Activated CD8-positive, alpha-beta memory T cell treated with anti-CD3 and anti-CD28 coated beads, Interleukin-2, amount 50 U/mL, for 24 hours (primary cell): ENCODE results near the gene PCDHGB1.
"Not testable (repeated sequence)": the region's sequence is repeated elsewhere in the genome, so short reads cannot be mapped to it uniquely, and the experiment has no call there.

Source experiments
- DNase-seq: peaks from one replicate; pipeline ENCODE4 v3.0.0-alpha.2; 2020; ENCODE audit errors: extremely low read depth

PCDHGB1 gene

DNA sequence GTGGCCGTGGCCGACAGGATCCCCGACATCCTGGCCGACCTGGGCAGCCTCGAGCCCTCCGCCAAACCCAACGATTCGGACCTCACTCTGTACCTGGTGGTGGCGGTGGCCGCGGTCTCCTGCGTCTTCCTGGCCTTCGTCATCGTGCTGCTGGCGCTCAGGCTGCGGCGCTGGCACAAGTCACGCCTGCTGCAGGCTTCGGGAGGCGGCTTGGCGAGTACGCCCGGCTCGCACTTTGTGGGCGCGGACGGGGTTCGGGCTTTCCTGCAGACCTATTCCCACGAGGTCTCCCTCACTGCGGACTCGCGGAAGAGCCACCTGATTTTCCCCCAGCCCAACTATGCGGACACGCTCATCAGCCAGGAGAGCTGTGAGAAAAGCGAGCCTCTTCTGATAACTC, 3.9 kb upstream of the PCDHGB1 start:
- DNase-seq, result not testable (repeated sequence)

DNA sequence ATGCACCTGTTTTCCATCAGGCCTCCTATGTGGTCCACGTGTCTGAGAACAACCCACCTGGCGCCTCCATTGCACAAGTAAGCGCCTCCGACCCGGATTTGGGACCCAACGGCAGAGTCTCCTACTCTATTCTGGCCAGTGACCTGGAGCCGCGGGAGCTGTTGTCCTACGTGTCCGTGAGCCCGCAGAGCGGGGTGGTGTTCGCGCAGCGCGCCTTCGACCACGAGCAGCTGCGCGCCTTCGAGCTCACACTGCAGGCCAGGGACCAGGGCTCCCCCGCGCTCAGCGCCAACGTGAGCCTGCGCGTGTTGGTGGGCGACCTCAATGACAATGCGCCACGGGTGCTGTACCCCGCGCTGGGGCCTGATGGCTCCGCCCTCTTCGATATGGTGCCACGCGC, 1.7 kb downstream of the PCDHGB1 start:
- no peak for DNase-seq

DNA sequence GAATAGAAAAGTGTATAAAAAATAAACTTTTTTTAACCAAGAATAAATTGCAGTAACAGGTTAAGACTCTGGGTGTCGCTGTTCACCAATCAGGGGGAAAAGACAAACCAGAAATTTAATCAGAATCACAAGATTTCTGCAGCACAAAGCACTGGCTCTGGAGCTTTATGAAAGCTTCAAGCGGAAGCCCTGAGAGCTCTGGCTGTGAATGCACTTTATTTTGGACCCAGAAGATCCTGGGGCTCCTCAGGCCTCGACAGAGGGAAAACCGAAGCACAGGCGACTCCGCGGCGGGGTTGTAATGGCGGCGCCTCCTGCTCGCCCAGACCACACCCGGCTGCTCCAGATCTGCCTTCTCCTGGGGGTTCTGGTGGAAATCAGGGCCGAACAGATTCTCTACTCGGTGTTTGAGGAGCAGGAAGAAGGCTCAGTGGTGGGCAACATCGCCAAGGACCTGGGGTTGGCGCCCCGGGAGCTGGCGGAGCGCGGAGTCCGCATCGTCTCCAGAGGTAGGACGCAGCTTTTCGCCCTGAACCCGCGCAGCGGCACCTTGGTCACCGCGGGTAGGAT, 5.1 kb downstream of the PCDHGB1 start, which contains the start of gene PCDHGA4:
Gene PCDHGA4 (plus strand): TSS at position 122 of the 570 bp plus-strand sequence. CDS start 87 bp downstream, at position 209.
- no peak for DNase-seq

DNA sequence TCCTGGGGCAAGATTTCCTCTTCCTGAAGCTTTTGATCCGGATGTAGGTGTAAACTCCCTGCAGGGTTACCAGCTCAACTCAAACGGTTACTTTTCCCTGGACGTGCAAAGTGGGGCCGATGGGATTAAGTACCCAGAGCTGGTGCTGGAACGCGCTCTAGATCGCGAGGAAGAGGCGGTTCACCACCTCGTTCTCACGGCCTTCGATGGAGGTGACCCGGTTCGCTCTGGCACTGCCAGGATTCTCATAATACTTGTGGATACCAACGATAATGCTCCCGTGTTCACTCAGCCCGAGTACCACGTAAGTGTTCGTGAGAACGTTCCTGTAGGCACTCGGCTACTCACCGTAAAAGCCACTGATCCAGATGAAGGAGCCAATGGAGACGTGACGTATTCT, 5.7 kb downstream of the PCDHGB1 start:
- no peak for DNase-seq

DNA sequence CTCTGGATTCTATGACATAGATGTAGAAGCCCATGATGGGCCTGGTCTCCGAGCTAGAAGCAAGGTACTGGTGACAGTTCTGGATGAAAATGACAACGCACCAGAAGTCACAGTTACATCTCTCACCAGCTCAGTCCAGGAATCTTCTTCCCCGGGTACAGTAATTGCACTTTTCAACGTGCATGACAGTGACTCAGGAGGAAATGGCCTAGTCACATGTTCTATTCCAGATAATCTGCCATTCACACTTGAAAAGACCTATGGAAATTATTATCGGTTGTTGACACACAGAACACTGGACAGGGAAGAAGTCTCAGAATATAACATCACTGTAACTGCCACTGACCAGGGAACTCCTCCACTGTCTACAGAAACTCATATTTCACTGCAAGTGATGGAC, 6.2 kb downstream of the PCDHGB1 start:
- DNase-seq, result no peak

DNA sequence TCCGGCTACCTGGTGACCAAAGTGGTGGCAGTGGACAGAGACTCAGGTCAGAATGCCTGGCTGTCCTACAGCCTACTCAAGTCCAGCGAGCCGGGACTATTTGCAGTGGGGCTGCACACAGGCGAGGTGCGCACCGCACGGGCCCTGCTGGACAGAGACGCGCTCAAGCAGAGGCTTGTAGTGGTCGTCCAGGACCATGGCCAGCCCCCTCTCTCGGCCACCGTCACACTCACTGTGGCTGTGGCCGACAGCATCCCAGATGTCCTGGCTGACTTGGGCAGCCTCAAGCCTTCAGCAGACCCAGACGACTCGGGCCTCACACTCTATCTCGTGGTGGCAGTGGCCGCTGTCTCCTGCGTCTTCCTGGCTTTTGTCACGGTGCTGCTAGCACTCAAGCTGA, 7.1 kb downstream of the PCDHGB1 start:
- DNase-seq, result no peak

DNA sequence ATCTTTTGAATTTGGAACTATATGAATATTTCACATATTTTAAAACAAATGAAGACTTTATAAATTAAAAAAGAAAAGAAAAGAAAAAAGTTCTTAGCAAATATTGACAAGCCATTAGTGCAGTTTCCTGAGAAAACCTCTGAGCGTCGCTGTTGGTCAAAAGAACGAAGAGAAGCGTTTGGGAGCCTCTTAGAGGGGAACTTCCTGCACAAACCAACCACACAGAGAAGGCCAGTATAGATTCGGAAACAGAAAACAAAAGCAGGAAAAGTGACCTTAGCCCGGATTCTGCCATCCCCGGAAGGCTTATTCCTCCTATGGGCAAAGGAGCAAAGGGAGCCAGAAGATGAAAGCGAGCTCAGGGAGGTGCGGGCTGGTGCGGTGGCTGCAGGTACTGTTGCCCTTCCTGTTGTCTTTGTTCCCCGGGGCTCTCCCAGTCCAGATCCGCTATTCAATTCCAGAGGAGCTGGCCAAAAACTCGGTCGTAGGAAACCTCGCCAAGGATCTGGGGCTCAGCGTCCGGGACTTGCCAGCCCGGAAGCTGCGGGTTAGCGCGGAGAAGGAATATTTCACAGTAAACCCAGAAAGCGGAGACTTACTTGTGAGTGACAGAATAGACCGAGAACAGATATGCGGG, 10.0 kb downstream of the PCDHGB1 start, which contains the start of gene PCDHGB2:
Gene PCDHGB2 (plus strand): TSS at position 205 of the 637 bp plus-strand sequence. CDS start 142 bp downstream, at position 347.
- no peak for DNase-seq

DNA sequence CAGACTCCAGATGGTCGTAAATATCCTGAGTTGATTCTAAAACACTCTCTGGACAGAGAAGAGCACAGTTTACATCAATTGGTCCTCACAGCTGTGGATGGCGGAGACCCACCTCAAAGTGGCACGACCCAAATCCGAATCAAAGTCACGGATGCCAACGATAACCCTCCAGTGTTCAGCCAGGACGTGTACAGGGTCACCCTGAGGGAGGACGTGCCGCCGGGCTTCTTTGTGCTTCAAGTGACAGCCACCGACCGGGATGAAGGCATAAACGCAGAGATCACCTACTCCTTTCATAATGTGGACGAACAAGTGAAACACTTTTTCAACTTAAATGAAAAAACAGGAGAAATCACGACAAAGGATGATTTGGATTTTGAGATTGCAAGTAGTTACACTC, 10.8 kb downstream of the PCDHGB1 start:
- DNase-seq, result no peak

DNA sequence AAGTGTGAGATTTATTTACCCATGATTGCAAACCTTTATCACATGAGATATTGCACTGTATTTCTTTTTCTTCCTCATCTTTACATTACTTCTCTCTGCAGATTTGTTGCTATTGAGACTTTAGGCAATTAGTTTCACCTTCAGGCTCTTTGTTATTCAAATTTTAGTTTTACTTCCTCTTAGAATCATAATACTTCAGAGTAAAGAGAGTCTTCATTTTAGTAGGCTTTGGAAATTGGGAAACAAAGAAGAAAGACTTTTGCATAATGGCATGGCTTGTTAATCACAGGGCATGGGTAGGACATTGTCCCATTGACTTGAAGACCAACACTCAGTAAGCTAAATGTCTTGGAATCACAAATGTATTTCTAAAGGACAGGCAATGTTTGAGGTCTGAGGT, 12.8 kb downstream of the PCDHGB1 start:
- DNase-seq, result no peak

DNA sequence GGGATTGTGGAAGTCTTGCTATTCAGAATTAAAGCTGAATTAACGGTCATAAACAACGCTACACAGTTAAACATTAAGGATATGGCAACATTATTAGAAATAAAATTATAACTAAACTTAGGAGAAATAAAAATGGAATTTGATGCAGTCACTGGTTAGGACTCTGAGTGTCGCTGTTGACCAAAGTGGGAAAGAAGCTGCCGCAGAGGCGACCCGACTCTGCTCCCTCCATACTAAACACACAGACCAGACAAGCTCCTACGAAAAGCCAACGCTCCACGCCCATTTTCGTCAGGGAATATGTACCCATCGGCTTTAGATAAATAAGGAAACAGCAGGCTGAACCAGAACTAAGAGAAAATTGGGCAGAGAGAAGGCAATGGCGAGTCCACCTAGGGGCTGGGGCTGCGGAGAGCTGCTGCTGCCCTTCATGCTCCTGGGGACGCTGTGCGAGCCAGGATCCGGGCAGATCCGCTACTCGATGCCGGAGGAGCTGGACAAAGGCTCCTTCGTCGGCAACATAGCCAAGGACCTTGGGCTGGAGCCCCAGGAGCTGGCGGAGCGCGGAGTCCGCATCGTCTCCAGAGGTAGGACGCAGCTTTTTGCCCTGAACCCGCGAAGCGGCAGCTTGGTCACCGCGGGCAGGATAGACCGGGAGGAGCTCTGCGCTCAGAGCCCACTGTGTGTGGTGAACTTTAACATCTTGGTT, 14.2 kb downstream of the PCDHGB1 start, which contains the start of gene PCDHGA5:
Gene PCDHGA5 (plus strand): TSS at position 211 of the 709 bp plus-strand sequence. CDS start 169 bp downstream, at position 380.
- DNase-seq, result no peak

DNA sequence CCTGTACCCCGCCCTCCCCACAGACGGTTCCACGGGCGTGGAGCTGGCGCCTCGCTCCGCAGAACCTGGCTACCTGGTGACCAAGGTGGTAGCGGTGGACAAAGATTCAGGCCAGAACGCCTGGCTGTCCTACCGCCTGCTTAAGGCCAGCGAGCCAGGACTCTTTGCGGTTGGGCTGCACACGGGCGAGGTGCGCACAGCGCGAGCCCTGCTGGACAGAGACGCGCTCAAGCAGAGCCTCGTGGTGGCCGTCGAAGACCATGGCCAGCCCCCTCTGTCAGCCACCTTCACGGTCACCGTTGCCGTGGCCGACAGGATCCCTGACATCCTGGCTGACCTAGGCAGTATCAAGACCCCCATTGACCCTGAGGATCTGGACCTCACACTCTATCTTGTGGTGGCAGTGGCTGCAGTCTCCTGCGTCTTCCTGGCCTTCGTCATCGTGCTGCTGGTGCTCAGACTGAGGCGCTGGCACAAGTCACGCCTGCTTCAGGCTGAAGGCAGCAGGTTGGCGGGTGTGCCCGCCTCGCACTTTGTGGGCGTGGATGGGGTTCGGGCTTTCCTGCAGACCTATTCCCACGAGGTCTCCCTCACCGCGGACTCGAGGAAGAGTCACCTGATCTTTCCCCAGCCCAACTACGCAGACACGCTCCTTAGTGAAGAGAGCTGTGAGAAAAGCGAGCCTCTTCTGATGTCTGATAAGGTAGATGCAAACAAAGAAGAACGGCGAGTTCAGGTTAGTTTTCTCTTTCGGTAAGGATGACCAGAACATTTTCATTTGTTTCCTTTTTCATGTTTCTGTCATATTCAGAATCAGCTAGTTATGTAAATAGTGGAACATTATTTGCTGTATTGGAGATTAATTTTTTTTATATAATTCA, 16.4 kb downstream of the PCDHGB1 start:
- no peak for DNase-seq

DNA sequence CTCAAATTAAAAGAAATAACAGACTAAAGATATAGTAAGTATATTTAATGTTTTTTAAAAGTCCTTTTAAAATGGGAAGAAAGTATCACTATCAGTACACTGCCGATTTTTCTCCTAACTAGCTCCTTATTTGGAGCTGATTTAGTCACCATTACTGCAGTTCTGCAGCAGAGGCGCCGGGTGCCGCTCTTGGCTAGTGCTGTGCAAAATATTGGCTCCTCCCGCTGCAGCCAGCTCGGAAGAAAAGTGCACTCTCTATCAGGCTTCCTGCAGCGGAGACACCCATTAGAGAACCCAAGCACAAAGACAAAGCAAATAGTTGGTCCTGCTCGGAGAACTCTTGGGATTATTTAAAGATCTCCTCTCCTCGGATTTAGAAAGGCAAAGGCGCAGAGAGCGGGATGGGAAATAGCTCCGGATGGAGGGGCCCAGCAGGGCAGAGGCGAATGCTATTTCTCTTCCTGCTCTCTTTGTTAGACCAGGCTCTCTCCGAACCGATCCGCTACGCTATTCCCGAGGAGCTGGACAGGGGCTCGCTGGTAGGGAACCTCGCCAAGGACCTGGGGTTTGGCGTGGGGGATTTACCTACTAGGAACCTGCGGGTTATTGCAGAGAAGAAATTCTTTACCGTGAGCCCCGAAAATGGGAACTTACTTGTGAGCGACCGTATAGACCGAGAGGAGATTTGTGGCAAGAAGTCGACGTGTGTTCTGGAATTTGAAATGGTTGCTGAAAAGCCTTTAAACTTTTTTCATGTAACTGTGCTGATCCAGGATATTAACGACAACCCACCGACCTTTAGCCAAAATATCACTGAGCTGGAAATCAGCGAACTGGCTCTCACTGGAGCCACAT, 20.3 kb downstream of the PCDHGB1 start, which contains the start of gene PCDHGB3:
Gene PCDHGB3 (plus strand): TSS at position 249 of the 855 bp plus-strand sequence. CDS start 153 bp downstream, at position 402.
- no peak for DNase-seq

DNA sequence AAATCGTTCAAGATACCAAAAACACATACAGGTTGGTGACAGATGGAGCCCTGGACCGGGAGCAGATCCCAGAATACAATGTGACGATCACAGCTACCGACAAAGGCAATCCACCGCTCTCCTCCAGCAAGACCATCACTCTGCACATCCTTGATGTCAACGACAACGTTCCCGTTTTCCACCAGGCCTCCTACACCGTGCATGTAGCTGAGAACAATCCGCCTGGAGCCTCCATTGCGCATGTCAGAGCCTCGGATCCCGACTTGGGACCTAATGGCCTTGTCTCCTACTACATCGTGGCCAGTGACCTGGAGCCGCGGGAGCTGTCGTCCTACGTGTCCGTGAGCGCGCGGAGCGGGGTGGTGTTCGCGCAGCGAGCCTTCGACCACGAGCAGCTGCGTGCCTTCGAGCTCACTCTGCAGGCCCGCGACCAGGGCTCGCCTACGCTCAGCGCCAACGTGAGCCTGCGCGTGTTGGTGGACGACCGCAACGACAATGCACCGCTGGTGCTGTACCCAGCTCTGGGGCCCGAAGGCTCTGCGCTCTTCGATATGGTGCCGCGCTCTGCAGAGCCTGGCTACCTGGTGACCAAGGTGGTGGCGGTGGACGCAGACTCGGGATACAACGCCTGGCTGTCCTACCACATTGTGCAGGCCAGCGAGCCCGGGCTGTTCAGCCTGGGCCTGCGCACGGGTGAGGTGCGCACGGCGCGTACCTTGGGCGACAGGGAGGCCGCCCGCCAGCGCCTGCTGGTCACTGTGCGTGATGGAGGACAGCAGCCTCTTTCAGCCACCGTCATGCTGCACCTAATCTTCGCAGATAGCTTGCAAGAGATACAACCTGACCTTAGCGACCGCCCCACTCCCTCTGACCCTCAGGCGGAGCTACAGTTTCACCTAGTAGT, 21.9 kb downstream of the PCDHGB1 start:
- no peak for DNase-seq

DNA sequence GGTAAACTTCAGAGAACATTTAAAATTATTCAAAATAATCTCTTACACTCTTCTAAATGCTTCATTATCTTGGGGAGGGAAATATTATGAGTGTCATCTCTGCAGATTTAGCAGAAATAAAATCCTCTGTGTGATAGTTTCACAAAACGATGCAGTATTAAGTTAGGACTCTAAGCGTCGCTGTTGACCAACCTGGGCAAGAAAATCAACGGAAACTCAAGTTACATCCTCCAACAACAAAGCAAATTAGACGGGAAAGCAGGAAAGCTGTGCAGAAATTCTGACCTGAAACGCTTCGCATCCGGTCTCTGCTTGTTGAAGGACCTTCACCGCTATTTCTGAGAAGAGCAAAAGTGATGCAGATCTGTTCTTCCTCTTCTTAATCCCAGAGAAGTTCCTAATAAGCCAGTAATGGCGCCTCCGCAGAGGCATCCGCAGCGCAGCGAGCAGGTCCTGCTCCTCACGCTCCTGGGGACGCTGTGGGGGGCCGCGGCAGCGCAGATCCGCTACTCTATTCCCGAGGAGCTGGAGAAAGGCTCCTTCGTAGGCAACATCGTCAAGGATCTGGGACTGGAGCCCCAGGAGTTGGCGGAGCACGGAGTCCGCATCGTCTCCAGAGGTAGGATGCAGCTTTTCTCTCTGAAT, 23.9 kb downstream of the PCDHGB1 start, which contains the start of gene PCDHGA6:
Gene PCDHGA6 (plus strand): TSS at position 219 of the 645 bp plus-strand sequence. CDS start 193 bp downstream, at position 412.
- no peak for DNase-seq

DNA sequence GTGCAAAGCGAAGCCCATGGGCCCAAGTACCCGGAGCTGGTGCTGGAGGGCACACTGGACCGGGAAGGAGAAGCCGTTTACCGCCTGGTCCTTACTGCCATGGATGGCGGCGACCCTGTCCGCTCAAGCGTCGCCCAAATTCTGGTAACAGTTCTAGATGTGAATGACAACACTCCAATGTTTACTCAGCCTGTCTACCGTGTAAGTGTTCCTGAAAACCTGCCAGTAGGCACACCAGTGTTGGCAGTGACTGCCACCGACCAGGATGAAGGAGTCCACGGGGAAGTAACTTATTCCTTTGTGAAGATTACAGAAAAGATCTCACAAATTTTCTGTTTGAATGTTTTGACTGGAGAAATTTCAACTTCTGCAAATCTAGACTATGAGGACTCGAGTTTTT, 24.7 kb downstream of the PCDHGB1 start:
- DNase-seq, result no peak

DNA sequence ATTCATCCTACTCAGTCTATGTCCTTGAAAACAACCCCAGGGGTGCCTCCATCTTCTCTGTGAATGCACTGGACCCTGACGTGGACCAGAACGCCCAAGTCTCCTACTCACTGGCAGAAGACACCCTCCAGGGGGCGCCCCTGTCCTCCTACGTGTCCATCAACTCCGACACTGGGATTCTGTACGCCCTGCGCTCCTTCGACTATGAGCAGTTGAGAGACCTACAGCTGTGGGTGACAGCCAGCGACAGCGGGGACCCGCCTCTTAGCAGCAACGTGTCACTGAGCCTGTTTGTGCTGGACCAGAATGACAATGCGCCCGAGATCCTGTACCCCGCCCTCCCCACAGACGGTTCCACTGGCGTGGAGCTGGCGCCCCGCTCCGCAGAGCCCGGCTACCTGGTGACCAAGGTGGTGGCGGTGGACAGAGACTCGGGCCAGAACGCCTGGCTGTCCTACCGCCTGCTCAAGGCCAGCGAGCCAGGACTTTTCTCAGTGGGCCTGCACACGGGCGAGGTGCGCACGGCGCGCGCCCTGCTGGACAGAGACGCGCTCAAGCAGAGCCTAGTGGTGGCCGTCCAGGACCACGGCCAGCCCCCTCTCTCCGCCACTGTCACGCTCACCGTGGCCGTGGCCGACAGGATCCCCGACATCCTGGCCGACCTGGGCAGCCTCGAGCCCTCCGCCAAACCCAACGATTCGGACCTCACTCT, 25.7 kb downstream of the PCDHGB1 start:
- not testable (repeated sequence) for DNase-seq

DNA sequence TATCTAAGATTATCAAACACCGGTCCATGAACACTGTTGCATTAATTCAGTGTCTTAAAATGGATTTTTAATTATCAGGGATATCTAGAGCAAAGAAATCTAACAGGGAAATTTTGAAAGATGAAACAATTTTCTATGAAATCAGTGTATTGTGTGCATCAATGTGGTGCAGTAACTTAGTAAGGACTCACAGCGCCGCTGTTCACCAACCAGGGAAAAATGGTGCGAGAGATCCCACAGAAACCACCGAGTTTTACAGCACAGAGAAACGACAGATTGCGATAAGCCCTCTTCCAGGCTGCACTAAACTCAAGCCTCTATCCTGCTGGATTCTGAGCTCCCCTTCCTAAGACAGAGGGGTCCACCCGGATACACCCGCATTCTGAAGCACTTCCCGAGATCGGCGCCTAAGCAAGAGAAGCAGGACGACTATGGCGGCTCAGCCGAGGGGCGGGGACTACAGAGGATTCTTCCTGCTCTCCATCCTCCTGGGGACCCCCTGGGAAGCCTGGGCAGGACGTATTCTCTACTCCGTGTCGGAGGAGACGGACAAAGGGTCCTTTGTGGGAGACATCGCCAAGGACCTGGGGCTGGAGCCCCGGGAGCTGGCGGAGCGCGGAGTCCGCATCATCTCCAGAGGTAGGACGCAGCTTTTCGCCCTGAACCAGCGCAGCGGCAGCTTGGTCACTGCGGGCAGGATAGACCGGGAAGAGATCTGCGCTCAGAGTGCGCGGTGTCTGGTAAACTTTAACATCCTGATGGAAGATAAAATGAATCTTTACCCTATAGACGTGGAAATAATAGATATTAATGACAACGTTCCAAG, 32.8 kb downstream of the PCDHGB1 start, which contains the start of gene PCDHGA7:
Gene PCDHGA7 (plus strand): TSS at position 274 of the 826 bp plus-strand sequence. CDS start 158 bp downstream, at position 432.
- DNase-seq, result no peak
